ENCODE results near the gene ZNF490. TPM values are rescaled to one million over a fixed set of nuclear protein-coding genes. Genes with fewer than 3 reads are reported as not detected.

Gene ZNF490
- total and polyA plus RNA-seq, 10 of the 15 experiments (the other 5 are each of a cell fraction or from before 2014, with no cell fraction given): 0.57 to 8.4 (median 3.2) TPM

- TF ChIP-seq RAD21 (IDR thresholded peaks at IDR 0.05; ENCODE audit: insufficient read depth, low read depth, low read length) (no peak), BRCA1 (IDR thresholded peaks at IDR 0.05; ENCODE audit: low read depth, low read length) (no peak), BMI1 (IDR thresholded peaks at IDR 0.05; ENCODE audit: borderline replicate concordance) (no peak), HDAC6 (IDR thresholded peaks at IDR 0.05; ENCODE audit: unreplicated experiment) (no peak), SIX5 (IDR thresholded peaks at IDR 0.05; ENCODE audit: low read depth, low read length, severe bottlenecking) (peak; percentile 22), EP300 (IDR thresholded peaks at IDR 0.05; ENCODE audit: borderline replicate concordance in 1 of 2, control insufficient read depth in 1 of 2, low read depth in 2 of 2, low read length in 2 of 2) (no peak), CREB1 (IDR thresholded peaks at IDR 0.05; ENCODE audit: low read depth) (peak; percentile 83; the same call in 1 of the 2 replicates), FOXK2 (IDR thresholded peaks at IDR 0.05) (peak; percentile 52), EZH2 (IDR thresholded peaks at IDR 0.05; ENCODE audit: borderline replicate concordance, control insufficient read depth, low read depth, low read length) (no peak), SP1 (IDR thresholded peaks at IDR 0.05; ENCODE audit: low read depth, low read length) (peak; percentile 99), TARDBP (IDR thresholded peaks at IDR 0.05; ENCODE audit: borderline replicate concordance) (0 out of 2 replicates have a peak, but pooled peaks have one; percentile 70), TAF1 (IDR thresholded peaks at IDR 0.05; ENCODE audit: borderline replicate concordance, low read depth, low read length) (peak; percentile 83), NFIC (IDR thresholded peaks at IDR 0.05; ENCODE audit: low read depth, low read length) (no peak), ZBTB11 (CRISPR knock-in tag; IDR thresholded peaks at IDR 0.05) (peak; percentile 84), MTA3 (IDR thresholded peaks at IDR 0.05; ENCODE audit: borderline replicate concordance, low read length) (no peak), MLLT1 (IDR thresholded peaks at IDR 0.05) (peak; percentile 24; the same call in 1 of the 2 replicates), ESRRA (IDR thresholded peaks at IDR 0.05; ENCODE audit: low read length) (no peak), ZNF24 (IDR thresholded peaks at IDR 0.05) (no peak), HDGF (IDR thresholded peaks at IDR 0.05) (peak; percentile 77), SPI1 (IDR thresholded peaks at IDR 0.05; ENCODE audit: borderline replicate concordance, insufficient read depth, low read depth, low read length) (peak; percentile 76), RBBP5 (conservative IDR thresholded peaks at IDR 0.05) (no peak), CBFB (IDR thresholded peaks at IDR 0.05; ENCODE audit: low read depth) (0 out of 2 replicates have a peak, but pooled peaks have one; percentile 58), KLF5 (IDR thresholded peaks at IDR 0.05; ENCODE audit: partially characterized antibody) (peak; percentile 88), YY1 (IDR thresholded peaks at IDR 0.05; ENCODE audit: low read depth, low read length) (no peak), TCF12 (IDR thresholded peaks at IDR 0.05; ENCODE audit: low read depth, low read length) (peak; percentile 37; the same call in 1 of the 2 replicates), SMARCA5 (IDR thresholded peaks at IDR 0.05) (no peak)
- TF ChIP-seq, protein P1, sequence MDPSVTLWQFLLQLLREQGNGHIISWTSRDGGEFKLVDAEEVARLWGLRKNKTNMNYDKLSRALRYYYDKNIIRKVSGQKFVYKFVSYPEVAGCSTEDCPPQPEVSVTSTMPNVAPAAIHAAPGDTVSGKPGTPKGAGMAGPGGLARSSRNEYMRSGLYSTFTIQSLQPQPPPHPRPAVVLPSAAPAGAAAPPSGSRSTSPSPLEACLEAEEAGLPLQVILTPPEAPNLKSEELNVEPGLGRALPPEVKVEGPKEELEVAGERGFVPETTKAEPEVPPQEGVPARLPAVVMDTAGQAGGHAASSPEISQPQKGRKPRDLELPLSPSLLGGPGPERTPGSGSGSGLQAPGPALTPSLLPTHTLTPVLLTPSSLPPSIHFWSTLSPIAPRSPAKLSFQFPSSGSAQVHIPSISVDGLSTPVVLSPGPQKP (IDR thresholded peaks at IDR 0.05; ENCODE audit: low read depth, low read length): no peak
Measured at GRCh38 chr19:12551060-12551832, 59.4 kb downstream of the ZNF490 start, which contains the start of gene ZNF564 (continued).

Data from GM12878 (cell line).